GM06990 (cell line): ENCODE results near the gene NUP85.

Source experiments
- DNase-seq: peaks from one replicate; pipeline ENCODE4 v3.0.0-alpha.2; 2011; ENCODE audit not compliant: insufficient read length; ENCODE audit errors: extremely low read depth
- H3K27me3 ChIP-seq: replicated peaks from 2 replicates; pipeline ENCODE4 v1.6.0; 2011; ENCODE audit warnings: low read length; ENCODE audit not compliant: control insufficient read depth, insufficient read depth
- H3K36me3 ChIP-seq: 2 replicates; pipeline ENCODE4 v1.5.1; 2011; ENCODE audit warnings: low read length; ENCODE audit not compliant: control insufficient read depth, insufficient read depth
- H3K4me3 ChIP-seq: replicated peaks from 2 replicates; pipeline ENCODE4 v1.5.1; 2011; ENCODE audit warnings: low read depth, mild to moderate bottlenecking, control low read depth, low read length
- TF ChIP-seq, protein P1 (sequence below): IDR thresholded peaks from 2 replicates; pipeline ENCODE4 v1.5.1; 2011; ENCODE audit warnings: low read length, control low read depth, mild to moderate bottlenecking, inconsistent platforms; ENCODE audit not compliant: insufficient read depth, poor library complexity, severe bottlenecking

The NUP85 gene

DNA sequence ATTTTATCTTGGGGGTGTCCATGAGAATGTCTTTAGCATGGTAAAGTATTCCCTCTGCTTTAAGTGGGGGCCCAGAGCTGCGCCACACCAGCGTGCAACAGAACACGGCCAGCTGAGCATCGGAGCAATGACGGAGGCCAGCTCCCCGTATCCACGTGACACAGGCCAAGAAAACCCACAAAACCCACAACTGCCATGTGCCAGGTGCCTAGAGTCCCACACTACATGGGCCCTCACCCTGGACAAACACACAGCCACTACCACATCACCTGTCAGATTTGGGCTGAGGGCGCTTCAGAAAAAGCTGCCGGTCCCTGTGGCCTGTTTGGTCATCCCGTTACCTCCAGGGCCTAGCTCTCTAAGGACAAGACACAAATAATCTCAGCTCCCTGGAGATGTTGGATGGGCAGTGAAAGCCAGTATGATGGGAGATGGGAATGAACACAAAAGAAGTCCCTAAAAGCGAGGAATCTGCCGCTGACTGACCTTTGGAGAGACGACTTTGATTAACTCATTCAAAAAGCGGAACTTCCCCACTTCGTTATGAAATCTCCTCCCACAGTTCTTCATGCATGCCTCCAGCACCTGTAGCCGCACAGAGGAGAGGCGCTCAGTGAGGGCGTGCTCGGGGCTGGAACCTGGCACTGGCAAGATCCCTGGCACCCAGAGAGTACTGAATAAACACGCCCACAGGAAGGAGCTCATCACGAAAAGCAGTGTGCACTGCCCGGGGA lies 38.8 kb downstream of the NUP85 start:
- peaks cover 37% of the 10 kb centered on the region for H3K36me3 ChIP-seq
- TF ChIP-seq, protein P1, sequence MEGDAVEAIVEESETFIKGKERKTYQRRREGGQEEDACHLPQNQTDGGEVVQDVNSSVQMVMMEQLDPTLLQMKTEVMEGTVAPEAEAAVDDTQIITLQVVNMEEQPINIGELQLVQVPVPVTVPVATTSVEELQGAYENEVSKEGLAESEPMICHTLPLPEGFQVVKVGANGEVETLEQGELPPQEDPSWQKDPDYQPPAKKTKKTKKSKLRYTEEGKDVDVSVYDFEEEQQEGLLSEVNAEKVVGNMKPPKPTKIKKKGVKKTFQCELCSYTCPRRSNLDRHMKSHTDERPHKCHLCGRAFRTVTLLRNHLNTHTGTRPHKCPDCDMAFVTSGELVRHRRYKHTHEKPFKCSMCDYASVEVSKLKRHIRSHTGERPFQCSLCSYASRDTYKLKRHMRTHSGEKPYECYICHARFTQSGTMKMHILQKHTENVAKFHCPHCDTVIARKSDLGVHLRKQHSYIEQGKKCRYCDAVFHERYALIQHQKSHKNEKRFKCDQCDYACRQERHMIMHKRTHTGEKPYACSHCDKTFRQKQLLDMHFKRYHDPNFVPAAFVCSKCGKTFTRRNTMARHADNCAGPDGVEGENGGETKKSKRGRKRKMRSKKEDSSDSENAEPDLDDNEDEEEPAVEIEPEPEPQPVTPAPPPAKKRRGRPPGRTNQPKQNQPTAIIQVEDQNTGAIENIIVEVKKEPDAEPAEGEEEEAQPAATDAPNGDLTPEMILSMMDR = no peak
- H3K27me3 ChIP-seq = no peaks in the 10 kb centered on the region
- H3K4me3 ChIP-seq = no peak overlapping the region
- no peak for DNase-seq

DNA sequence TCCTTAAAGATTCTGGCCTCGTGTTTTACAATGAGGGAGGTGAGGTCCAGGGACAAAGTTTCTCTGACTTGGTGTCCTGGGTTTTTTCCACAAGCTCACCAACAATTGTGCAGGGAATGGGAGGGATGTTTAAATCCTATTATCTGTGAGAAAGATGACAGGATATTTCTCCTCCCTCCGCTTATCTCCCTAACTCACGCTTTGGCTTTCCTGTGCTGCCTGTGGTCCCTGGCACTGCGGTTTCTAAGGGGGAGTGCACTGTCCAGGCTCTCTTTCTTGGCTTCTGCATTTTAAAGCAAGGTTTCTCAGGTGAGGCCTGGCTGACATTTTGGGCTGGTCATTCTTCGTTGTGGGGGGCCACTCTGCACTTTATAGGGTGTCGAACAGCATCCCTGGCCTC lies 39.5 kb downstream of the NUP85 start:
- DNase-seq = no peak
- TF ChIP-seq, protein P1 = no peak
- H3K27me3 ChIP-seq = no peaks in the 10 kb centered on the region
- H3K4me3 ChIP-seq = no peak overlapping the region
- H3K36me3 ChIP-seq = peaks cover 32% of the 10 kb centered on the region

DNA sequence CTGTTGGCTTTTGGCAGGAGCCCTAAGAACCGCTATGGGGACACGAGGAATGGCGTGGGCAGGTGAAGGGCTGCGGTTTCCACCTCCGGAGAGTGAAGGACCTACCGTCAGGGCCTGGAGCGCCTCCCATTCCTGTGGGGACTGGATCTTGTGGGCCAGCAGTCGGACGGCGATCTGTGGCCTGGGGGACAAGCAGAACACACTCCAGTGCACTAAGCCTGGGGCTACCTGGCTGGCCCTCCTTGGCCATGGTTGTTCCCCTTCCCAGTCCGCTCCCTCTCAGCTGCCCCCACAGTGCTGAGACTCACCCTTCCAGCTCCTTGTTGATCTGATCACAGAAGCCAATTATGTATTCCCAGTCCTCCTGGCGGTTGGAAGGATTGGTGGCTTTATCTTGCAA lies 40.9 kb downstream of the NUP85 start:
- no peak for DNase-seq
- Histone ChIP-seq H3K27me3 (no peaks in the 10 kb centered on the region), H3K4me3 (no peak overlapping the region), H3K36me3 (peaks cover 20% of the 10 kb centered on the region)
- TF ChIP-seq, protein P1 = no peak

DNA sequence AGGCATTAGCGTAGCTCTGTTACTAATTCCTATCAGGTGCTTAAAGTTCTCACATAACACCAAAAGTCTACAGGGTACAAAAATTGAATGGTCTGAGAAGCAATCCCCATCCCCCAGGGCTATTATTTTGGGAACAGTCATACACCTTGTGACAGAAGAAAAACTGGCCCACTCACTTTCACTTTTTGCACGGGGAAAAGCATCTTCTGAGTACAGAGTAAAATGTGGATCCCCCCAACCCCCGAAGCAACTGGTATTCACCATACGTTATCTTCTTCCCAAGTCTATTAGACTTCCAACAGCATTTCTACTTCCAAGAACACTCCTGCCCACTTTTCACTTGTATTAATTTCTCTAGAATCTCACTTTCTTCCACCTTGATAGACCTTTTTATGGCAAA lies 44.1 kb downstream of the NUP85 start:
- H3K27me3 ChIP-seq = no peaks in the 10 kb centered on the region
- no peak for DNase-seq
- peak overlapping the region; percentile 43 for H3K4me3 ChIP-seq
- TF ChIP-seq, protein P1 = no peak
- H3K36me3 ChIP-seq = peaks cover 8% of the 10 kb centered on the region

DNA sequence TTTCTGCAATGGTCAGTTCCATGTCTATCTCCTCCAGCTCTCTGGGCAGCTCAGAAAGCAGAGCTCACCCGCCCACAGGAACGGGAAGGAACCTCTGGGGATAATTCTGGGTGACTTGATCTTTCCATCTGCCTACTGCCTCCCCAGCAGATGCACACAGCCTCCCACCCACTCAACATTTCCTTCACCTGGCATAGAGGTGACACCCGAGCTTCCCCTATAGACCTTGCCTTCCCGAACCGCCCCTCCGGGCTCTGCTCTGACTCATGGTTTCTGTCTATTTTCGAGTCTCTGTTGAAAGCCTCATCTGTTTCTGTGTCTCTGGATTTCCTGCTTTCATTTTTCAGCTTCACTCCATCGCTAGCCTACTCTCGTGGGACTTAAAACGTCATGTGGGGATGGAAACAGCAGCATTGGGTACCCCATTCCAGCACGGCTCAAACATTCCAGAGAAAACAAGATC lies 44.6 kb downstream of the NUP85 start:
- TF ChIP-seq, protein P1 = no peak
- H3K27me3 ChIP-seq = no peaks in the 10 kb centered on the region
- peaks cover 8% of the 10 kb centered on the region for H3K36me3 ChIP-seq
- DNase-seq = peak; percentile 78
- peak overlapping the region; percentile 48 for H3K4me3 ChIP-seq
